Lower leg skin (tissue), 4 donors: ENCODE measurements around the gene UBXN11. TPM values are rescaled to one million over a fixed set of nuclear protein-coding genes. Genes with fewer than 3 reads are reported as not detected.

Source experiments
- DNase-seq, 2 donors: peaks; one replicate each; pipeline ENCODE4 v3.0.0-alpha.2; 2019; ENCODE audit warnings: low spot score in 2 of 2
- H3K4me3 ChIP-seq: fragments of 200-600 bp; sonication (generic); 2 replicates; pipeline ENCODE4 v1.5.1; 2017; ENCODE audit warnings: mild to moderate bottlenecking, low read depth; ENCODE audit not compliant: poor library complexity, severe bottlenecking
- POLR2A ChIP-seq, 2 donors: fragments of 450-650 bp; IDR thresholded peaks; one replicate each; pipeline ENCODE4 v1.6.1; 2016 to 2017; ENCODE audit warnings: antibody characterized with exemption in 2 of 2, mild to moderate bottlenecking in 1 of 2, moderate library complexity in 1 of 2
- WGBS, 2 donors: methylation state at CpG; one replicate each; pipeline ENCODE4 v1.1.5; 2018; 5-methylcytosine and 5-hydroxymethylcytosine counted together
- intact Hi-C: fragments of 100-400 bp; cut with DNase I; formaldehyde crosslinking; loops from one replicate; pipeline ENCODE4 v1.15.0; 2023; ENCODE audit warnings: low total_unique reads
- total RNA-seq, 4 donors: library from RNA; depleted of rRNA; stranded (reverse); fragments of >200 nt; gene quantifications; one replicate each; pipeline ENCODE4 v1.1.0, GENCODE V29; 2016
- TF ChIP-seq, protein P1 (sequence below), 3 donors: fragments of 450-650 bp; IDR thresholded peaks; one replicate each; pipeline ENCODE4 v1.5.1; 2016; ENCODE audit warnings: antibody characterized with exemption in 3 of 3, mild to moderate bottlenecking in 3 of 3, moderate library complexity in 2 of 3

UBXN11 gene
- total RNA-seq, 4 donors from 2014 or later, result 5.1 to 9.6 (median 5.8) TPM

DNA sequence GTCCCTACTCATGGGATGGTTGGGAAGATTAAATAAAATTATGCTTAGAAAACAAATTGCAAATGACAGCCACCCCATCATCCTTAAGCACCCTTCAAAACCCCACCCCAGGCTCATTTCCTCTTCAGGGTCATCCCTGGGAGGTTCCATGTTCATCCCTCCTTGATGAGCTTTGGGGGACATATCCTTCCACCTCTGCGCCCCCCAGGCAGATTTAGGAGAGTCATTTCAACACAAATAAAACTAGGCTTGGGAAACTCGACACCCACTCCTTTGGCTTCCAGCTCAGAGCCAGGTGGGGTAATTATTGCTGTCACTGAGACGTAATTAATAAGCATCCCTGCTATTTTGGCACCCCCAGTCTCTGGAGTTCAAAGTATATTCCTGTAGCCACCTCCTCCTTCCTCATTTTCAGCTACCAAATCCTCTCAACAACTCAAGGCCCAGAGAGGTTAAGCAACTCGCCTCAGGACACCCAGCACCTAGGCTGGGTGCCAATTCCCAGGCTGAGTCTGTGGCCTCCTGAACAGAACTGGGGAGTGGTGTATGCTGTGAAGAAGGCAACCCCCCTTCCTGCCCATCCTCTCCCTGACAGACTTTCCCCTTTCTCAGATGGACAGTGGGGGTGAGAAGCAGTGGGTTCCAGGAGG, 46.9 kb upstream of the UBXN11 start:
- intact Hi-C loops, result no loop called here
- no peak overlapping the region for H3K4me3 ChIP-seq

DNA sequence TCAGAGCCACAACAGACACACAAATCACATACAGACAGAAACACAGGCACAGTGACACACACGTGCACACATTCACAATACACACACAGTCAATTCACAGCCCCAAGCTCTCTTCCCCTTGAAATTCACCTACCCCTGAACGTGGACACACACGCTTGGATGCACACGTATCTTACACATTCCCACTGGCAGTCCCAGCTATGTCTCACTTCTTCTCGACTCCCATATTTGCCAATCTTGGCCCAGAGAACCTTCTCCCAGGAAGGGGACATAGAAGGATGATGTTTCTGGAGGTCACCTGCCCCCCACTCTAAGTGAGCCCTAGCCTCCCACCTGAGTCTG, 45.9 kb upstream of the UBXN11 start:
- WGBS, 2 donors, result 58 to 61% methylated on average over 5 of the region's 5 CpGs
- intact Hi-C loops, result no loop called here
- TF ChIP-seq, protein P1, sequence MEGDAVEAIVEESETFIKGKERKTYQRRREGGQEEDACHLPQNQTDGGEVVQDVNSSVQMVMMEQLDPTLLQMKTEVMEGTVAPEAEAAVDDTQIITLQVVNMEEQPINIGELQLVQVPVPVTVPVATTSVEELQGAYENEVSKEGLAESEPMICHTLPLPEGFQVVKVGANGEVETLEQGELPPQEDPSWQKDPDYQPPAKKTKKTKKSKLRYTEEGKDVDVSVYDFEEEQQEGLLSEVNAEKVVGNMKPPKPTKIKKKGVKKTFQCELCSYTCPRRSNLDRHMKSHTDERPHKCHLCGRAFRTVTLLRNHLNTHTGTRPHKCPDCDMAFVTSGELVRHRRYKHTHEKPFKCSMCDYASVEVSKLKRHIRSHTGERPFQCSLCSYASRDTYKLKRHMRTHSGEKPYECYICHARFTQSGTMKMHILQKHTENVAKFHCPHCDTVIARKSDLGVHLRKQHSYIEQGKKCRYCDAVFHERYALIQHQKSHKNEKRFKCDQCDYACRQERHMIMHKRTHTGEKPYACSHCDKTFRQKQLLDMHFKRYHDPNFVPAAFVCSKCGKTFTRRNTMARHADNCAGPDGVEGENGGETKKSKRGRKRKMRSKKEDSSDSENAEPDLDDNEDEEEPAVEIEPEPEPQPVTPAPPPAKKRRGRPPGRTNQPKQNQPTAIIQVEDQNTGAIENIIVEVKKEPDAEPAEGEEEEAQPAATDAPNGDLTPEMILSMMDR (IDR thresholded peaks at IDR 0.05), result no peak
- no peak for TF ChIP-seq POLR2A (IDR thresholded peaks at IDR 0.05)
- DNase-seq, result no peak
- H3K4me3 ChIP-seq, result no peak overlapping the region

More for the DNA sequence above, 46.9 kb upstream of the UBXN11 start:
- TF ChIP-seq, protein P1 (IDR thresholded peaks at IDR 0.05), result no peak
- TF ChIP-seq POLR2A (IDR thresholded peaks at IDR 0.05), result no peak
- no peak for DNase-seq
- 51 to 57% methylated on average over 4 of the region's 4 CpGs for WGBS, 2 donors

DNA sequence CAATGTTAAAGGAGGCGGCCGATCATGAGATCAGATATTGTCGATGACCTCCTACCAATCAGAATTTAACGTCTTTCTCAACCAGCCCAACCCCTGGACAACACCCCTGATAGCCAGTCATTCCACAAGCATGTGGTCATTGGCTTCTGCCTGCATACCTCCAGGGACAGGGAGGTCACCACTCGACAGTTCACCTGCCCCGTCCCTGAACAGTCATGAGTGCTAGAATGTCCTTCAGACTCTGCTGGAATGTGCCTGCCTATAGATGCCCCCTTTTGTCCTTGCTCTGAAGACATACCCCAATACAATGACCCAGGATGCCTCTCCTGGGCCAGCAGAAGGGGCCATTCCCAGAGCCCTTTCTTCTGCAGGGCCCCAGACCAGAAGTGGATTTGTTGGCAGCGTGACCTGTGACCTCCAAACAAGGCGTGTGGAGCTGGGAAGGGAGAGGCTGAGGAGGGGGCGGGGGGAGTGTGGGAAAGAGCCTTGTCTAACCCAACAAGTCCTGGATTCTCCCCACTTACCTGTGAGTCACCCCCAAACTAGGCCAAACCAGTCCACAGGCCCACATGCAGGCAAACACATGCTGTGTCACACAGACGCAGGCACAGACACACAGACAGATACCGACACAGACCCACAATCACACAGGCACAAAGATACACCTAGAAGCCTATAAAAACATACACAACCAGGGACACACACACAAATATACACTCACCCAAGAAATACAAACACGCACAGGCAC, 45.3 kb upstream of the UBXN11 start:
- 61 to 68% methylated on average over 12 of the region's 12 CpGs for WGBS, 2 donors
- TF ChIP-seq, protein P1 (IDR thresholded peaks at IDR 0.05), result no peak
- no peak for TF ChIP-seq POLR2A (IDR thresholded peaks at IDR 0.05)
- DNase-seq, result peak in 1 of 2 donors; percentile 40
- H3K4me3 ChIP-seq, result no peak overlapping the region
- intact Hi-C loops, result no loop called here

DNA sequence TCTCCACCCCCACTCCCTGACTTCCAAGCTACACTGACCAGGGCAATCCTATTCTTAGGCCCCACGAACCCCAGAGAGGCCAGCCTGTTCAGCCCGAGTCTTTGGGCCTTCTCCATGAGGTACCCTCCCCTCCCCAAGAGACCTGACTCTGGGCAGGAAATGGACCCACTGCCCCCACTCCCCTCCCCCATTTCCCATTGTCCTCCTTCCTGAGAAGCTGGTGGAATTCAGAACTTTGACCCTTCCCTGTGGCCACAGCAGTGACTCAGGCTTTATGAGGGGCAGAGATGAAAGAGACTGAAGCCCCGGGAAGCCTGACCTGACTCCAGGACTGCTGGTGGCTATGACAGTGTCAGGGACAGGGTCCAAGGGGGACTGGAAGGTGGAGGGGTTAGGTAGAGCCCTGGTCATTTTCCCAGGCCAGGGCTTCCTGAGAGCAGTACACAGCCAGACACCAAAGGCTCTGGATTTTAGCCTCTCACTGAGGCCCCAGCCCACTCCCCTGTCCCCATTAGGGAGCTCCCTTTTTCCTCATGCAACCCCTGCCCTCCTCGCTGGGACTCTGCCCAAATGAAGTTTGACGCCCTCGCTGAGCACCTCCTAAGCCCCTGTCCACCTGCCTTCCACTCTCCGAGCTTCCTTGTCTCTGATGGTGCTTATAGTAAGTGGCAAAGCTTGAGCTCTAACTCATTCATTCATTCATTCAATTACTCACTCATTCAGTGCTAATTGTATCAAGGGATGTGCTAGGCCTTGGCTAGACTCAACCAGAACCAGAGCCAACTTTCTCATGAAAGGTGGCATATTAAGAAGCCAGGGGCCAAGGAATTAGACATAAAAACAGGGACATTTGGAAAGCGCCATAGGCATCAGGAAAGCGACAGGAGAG, 44.5 kb upstream of the UBXN11 start:
- intact Hi-C loops, result no loop called here
- H3K4me3 ChIP-seq, result no peak overlapping the region
- WGBS, 2 donors, result 76 to 82% methylated on average over 9 of the region's 9 CpGs
- no peak for DNase-seq
- TF ChIP-seq, protein P1 (IDR thresholded peaks at IDR 0.05), result no peak
- no peak for TF ChIP-seq POLR2A (IDR thresholded peaks at IDR 0.05)

DNA sequence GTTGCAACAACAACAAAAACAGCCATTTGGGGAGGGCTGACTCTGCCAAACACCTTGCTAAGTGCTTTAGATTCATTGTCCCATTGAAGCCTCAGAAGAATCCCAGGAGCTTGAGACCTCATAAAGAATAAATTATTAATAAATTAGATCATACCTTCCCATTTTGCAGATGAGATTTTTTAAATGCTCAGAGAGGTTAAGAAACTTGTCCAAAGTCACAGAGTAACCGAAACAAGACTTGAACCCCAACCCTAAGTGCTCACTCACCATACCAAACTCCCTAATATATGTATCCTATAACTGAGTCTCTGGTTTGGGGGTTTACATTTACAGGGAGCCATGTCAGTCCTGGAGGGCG, 43.9 kb upstream of the UBXN11 start:
- TF ChIP-seq, protein P1 (IDR thresholded peaks at IDR 0.05), result no peak
- no peak for TF ChIP-seq POLR2A (IDR thresholded peaks at IDR 0.05)
- intact Hi-C loops, result no loop called here
- H3K4me3 ChIP-seq, result no peak overlapping the region
- DNase-seq, result no peak
- WGBS, 2 donors, result 86 to 92% methylated on average over 2 of the region's 2 CpGs
